Chondrocyte (in vitro differentiated cells): ENCODE data around the gene ACOX1. TPM values are rescaled to one million over a fixed set of nuclear protein-coding genes. Genes with fewer than 3 reads are reported as not detected.

Source experiments
- DNase-seq: peaks from one replicate; pipeline ENCODE4 v3.0.0; 2021; ENCODE audit warnings: mixed read lengths, low spot score
- H3K27ac Mint-ChIP-seq: one replicate; pipeline ENCODE4 v1.8.0; 2021; ENCODE audit warnings: mild to moderate bottlenecking, moderate library complexity, mixed read lengths; ENCODE audit not compliant: unreplicated experiment
- H3K27me3 Mint-ChIP-seq: 2 replicates; pipeline ENCODE4 v1.8.0; 2021; ENCODE audit warnings: low read depth, mixed read lengths
- H3K36me3 Mint-ChIP-seq: 2 replicates; pipeline ENCODE4 v1.8.0; 2021; ENCODE audit warnings: low read depth, mixed read lengths
- H3K4me1 Mint-ChIP-seq: 2 replicates; pipeline ENCODE4 v1.8.0; 2021; ENCODE audit warnings: low read depth, mild to moderate bottlenecking, mixed read lengths
- H3K4me3 Mint-ChIP-seq: one replicate; pipeline ENCODE4 v1.8.0; 2021; ENCODE audit warnings: mild to moderate bottlenecking, moderate library complexity, mixed read lengths; ENCODE audit not compliant: unreplicated experiment
- H3K9me3 Mint-ChIP-seq: 2 replicates; pipeline ENCODE4 v1.8.0; 2021; ENCODE audit warnings: low read depth, mixed read lengths
- CTCF ChIP-seq: fragments of 200-600 bp; sonication (generic); IDR thresholded peaks from 2 replicates; pipeline ENCODE4 v1.5.0; 2021; ENCODE audit warnings: antibody characterized with exemption, mild to moderate bottlenecking, moderate library complexity
- long read RNA-seq: library from polyadenylated mRNA; stranded (forward); transcript quantifications from one replicate; pipeline ENCODE4 v2.0.0, GENCODE V29; 2021
- total RNA-seq: library from RNA; stranded (reverse); gene quantifications from 3 replicates; pipeline ENCODE4 v1.2.1, GENCODE V29; 2021

The ACOX1 gene
- total RNA-seq, result 50.2 to 63.3 TPM (median 52.3 TPM) in 3 replicates
- long read RNA-seq, full-length matches to known transcripts, result 39 of 50 reads
- long read RNA-seq, partial matches to known transcripts, result 0 of 50 reads
- long read RNA-seq, other reads (novel, unspliced or antisense), result 11 of 50 reads

DNA sequence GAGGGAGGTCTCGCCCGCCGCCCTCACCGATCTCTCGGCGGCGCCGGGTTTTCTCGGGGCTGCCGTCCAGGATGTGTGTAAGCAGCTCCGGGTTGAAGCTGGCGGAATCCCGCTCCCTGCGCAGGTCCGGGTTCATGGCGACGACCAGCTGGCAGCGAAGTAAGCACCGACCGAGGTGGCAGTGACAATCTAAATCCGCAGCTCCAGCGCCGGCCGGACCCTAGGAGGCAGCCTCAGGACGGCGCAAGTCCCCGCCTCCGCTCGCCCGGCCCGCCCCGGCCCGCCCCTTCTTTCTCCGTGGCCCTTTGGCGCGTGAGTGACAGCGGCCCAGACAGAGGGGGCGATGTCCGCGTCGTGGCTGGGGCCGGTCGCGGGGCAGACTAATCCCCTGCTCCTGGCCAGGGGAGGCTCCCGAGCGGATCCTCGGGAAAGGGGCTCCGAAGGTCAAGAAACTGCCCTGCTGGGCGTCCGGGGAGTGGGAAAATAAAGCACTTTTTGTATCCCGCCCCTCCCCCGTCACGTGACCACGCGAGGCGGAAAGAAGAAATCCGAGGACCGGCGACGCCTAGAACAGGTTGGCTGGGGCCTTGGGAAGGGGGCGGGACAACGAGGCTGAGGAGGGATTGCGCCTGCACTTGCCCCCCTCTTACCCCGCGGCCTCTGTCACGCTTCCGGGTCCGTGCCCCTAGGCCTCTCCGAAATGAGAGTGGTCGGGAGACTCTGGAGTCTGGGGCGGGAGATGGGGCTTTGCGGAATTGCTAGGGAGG lies at the start of gene ACOX1, which contains the start of gene TEN1:
Gene ACOX1 (minus strand): TSS at position 229 of the 767 bp plus-strand sequence. CDS start 93 bp downstream, at position 136.
Gene TEN1 (plus strand): TSS at position 303 of the 767 bp plus-strand sequence. CDS start 6,953 bp downstream, outside the sequence.
- peak within 1 kb of the TSS; percentile 98 for H3K27ac Mint-ChIP-seq
- peak; percentile 72 for TF ChIP-seq CTCF
- H3K9me3 Mint-ChIP-seq, result no peaks in the 10 kb centered on the region
- no peaks in the 10 kb centered on the region for H3K27me3 Mint-ChIP-seq
- peak within 1 kb of the TSS; percentile 84 for H3K4me3 Mint-ChIP-seq
- H3K4me1 Mint-ChIP-seq, result peaks cover 74% of the 10 kb centered on the region
- DNase-seq, result peak; percentile 97
- peaks cover 7% of the 10 kb centered on the region for H3K36me3 Mint-ChIP-seq

- no peak for TF ChIP-seq CTCF
- H3K36me3 Mint-ChIP-seq, result no peaks in the 10 kb centered on the region
- H3K9me3 Mint-ChIP-seq, result no peaks in the 10 kb centered on the region
- H3K27ac Mint-ChIP-seq, result no peak within 1 kb of the TSS
- DNase-seq, result peak; percentile 88
- no peak within 1 kb of the TSS for H3K4me3 Mint-ChIP-seq
- H3K4me1 Mint-ChIP-seq, result peaks cover 11% of the 10 kb centered on the region
- H3K27me3 Mint-ChIP-seq, result no peaks in the 10 kb centered on the region
These were observed 48.3 kb upstream of the ACOX1 start, which contains the start of gene EVPL for GRCh38 chr17:76027159-76027839. Gene EVPL (minus strand): TSS chr17:76027306. CDS start chr17:76027198, 108 bp downstream.

DNA sequence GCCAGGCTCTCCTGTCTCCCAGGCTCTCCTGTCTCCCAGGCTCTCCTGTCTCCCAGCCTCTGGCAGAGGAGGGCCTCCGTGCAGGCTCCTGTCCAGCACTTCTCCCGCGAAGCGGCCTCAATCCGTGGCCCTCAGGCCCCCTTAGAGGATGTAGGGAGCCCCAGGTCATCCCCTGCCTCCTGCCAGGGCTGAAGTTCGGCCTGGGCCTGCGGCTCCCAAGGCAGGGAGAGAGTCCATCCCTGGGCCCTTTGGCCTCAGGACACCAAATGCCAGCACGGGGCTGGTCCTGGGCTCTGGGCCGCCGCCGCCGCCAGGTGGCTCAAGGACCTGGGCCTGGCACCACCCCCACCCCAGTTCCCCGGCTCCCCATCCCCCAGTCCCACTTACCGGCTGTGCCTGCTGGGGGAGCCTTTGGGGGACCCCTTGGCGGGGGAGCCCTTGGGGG lies 47.8 kb upstream of the ACOX1 start:
- Mint-ChIP-seq H3K36me3 (no peaks in the 10 kb centered on the region), H3K27me3 (no peaks in the 10 kb centered on the region), H3K27ac (no peak overlapping the region), H3K9me3 (no peaks in the 10 kb centered on the region), H3K4me3 (no peak overlapping the region), H3K4me1 (peaks cover 11% of the 10 kb centered on the region)
- DNase-seq, result no peak
- no peak for TF ChIP-seq CTCF

DNA sequence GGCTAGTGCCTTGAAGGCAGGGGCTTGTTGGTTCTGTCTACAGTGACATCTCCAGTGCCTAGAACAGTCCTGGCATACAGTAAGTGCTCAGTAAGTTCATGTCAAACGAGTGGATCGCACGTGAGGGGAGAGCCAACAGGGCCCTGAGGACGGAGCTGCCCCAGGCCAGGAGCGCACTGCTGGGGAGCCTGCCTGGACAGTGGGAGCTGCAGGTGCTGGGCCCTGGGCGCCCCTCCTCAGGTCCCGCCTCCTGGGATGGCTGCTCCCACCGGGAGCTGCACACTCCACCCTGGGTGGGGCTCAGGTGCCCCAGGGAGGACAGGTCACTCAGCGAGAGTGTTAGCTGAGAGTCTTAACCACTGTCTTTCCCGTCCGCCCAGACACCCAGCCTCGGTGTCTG lies 46.3 kb upstream of the ACOX1 start:
- TF ChIP-seq CTCF, result no peak
- H3K4me3 Mint-ChIP-seq, result no peak overlapping the region
- H3K4me1 Mint-ChIP-seq, result peaks cover 11% of the 10 kb centered on the region
- H3K9me3 Mint-ChIP-seq, result no peaks in the 10 kb centered on the region
- no peak overlapping the region for H3K27ac Mint-ChIP-seq
- no peaks in the 10 kb centered on the region for H3K27me3 Mint-ChIP-seq
- no peak for DNase-seq
- H3K36me3 Mint-ChIP-seq, result no peaks in the 10 kb centered on the region

- Mint-ChIP-seq H3K4me3 (no peak overlapping the region), H3K36me3 (no peaks in the 10 kb centered on the region), H3K27me3 (no peaks in the 10 kb centered on the region), H3K4me1 (peaks cover 5% of the 10 kb centered on the region), H3K9me3 (no peaks in the 10 kb centered on the region), H3K27ac (no peak overlapping the region)
- peak; percentile 84 for DNase-seq
- no peak for TF ChIP-seq CTCF
These were observed 45.4 kb upstream of the ACOX1 start for GRCh38 chr17:76024353-76024752.
